Stimulated activated CD4-positive, alpha-beta T cell treated with anti-CD3 and anti-CD28 coated beads, Interleukin-15, amount 100 ng/mL, for 48 hours (primary cell): ENCODE data around the gene PIK3CD.
A peak's percentile ranks its signal among the peaks of the same experiment; 100 is the strongest.

Source experiments
- DNase-seq, 2 donors: peaks; one replicate each; pipeline ENCODE4 v3.0.0-alpha.2; 2020; ENCODE audit warnings: low read depth in 2 of 2

Gene PIK3CD

GRCh38 chr1:9718006-9718680 lies 66.6 kb downstream of the PIK3CD start:
- no peak for DNase-seq

GRCh38 chr1:9719978-9720722 lies 68.6 kb downstream of the PIK3CD start:
- DNase-seq, result no peak

GRCh38 chr1:9720785-9721605 lies 69.5 kb downstream of the PIK3CD start:
- no peak for DNase-seq

GRCh38 chr1:9721606-9722377 lies 70.3 kb downstream of the PIK3CD start:
- DNase-seq, result peak in 1 of 2 donors; percentile 63

- DNase-seq, result no peak
These were observed 70.8 kb downstream of the PIK3CD start for GRCh38 chr1:9722378-9722749.

GRCh38 chr1:9723068-9723805 lies 71.7 kb downstream of the PIK3CD start:
- no peak for DNase-seq

- no peak for DNase-seq
These were observed 72.4 kb downstream of the PIK3CD start for GRCh38 chr1:9723926-9724325.

GRCh38 chr1:9724706-9725476 lies 73.4 kb downstream of the PIK3CD start:
- peak in 1 of 2 donors; percentile 66 for DNase-seq

- DNase-seq, result no peak
These were observed 74.9 kb downstream of the PIK3CD start for GRCh38 chr1:9726406-9726805.

- DNase-seq, result no peak
These were observed 75.5 kb downstream of the PIK3CD start for GRCh38 chr1:9726905-9727595.

GRCh38 chr1:9728451-9729295 lies 77.1 kb downstream of the PIK3CD start:
- DNase-seq, result peak; percentile 63 to 66

GRCh38 chr1:9729523-9729922 lies 78.0 kb downstream of the PIK3CD start:
- DNase-seq, result no peak

- no peak for DNase-seq
These were observed 78.8 kb downstream of the PIK3CD start for GRCh38 chr1:9730096-9730901.

- DNase-seq, result no peak
These were observed 79.6 kb downstream of the PIK3CD start for GRCh38 chr1:9731051-9731537.

GRCh38 chr1:9731561-9731960 lies 80.0 kb downstream of the PIK3CD start:
- no peak for DNase-seq

GRCh38 chr1:9732123-9732971 lies 80.8 kb downstream of the PIK3CD start:
- DNase-seq, result no peak
